Skeletal muscle tissue (tissue), 4 donors: Measurements from ENCODE around the gene TIAL1. TPM values are rescaled to one million over a fixed set of nuclear protein-coding genes. Genes with fewer than 3 reads are reported as not detected.
"Not testable (repeated sequence)": the region's sequence is repeated elsewhere in the genome, so short reads cannot be mapped to it uniquely, and the experiment has no call there.

Source experiments
- H3K27ac ChIP-seq: one replicate; pipeline ENCODE4 v1.7.0; 2013; ENCODE audit warnings: mild to moderate bottlenecking, low read depth, low read length, inconsistent platforms
- H3K27me3 ChIP-seq, 3 donors: one replicate each; pipeline ENCODE4 v1.7.0; 2013; ENCODE audit warnings: low read length in 3 of 3; ENCODE audit not compliant: control insufficient read depth in 3 of 3, insufficient read depth in 3 of 3
- H3K36me3 ChIP-seq, 3 donors: one replicate each; pipeline ENCODE4 v1.7.0; 2013; ENCODE audit warnings: low read length in 3 of 3; ENCODE audit not compliant: control insufficient read depth in 3 of 3, insufficient read depth in 3 of 3
- H3K4me1 ChIP-seq, 3 donors: one replicate each; pipeline ENCODE4 v1.7.0; 2013; ENCODE audit warnings: low read length in 3 of 3, mild to moderate bottlenecking in 3 of 3; ENCODE audit not compliant: control insufficient read depth in 3 of 3, insufficient read depth in 3 of 3
- H3K4me3 ChIP-seq, 3 donors: one replicate each; pipeline ENCODE4 v1.7.0; 2013; ENCODE audit warnings: low read length in 3 of 3
- H3K9ac ChIP-seq, 3 donors: one replicate each; pipeline ENCODE4 v1.7.0; 2013; ENCODE audit warnings: low read length in 3 of 3, mild to moderate bottlenecking in 3 of 3, moderate library complexity in 2 of 3, low read depth in 1 of 3
- H3K9me3 ChIP-seq, 3 donors: one replicate each; pipeline ENCODE4 v1.7.0; 2013; ENCODE audit warnings: low read length in 3 of 3; ENCODE audit not compliant: control insufficient read depth in 3 of 3
- total RNA-seq: library from RNA; depleted of rRNA; stranded (reverse); fragments of >200 nt; gene quantifications from one replicate; pipeline ENCODE4 v1.2.3, GENCODE V29; 2014
- donor health status: Osteomylitis.

TIAL1 gene
- total RNA-seq, 1 donor from 2014 or later: 39.1 TPM

GRCh38 chr10:119634219-119634544 lies 37.4 kb upstream of the TIAL1 start:
- Histone ChIP-seq H3K36me3 (no peaks in the 10 kb centered on the region), H3K27me3 (no peaks in the 10 kb centered on the region), H3K27ac (no peak overlapping the region), H3K9ac (no peak overlapping the region), H3K4me1 (no peaks in the 10 kb centered on the region), H3K9me3 (no peaks in the 10 kb centered on the region), H3K4me3 (no peak overlapping the region)

- Histone ChIP-seq H3K4me1 (no peaks in the 10 kb centered on the region), H3K9ac (no peak overlapping the region), H3K27me3 (no peaks in the 10 kb centered on the region), H3K4me3 (no peak overlapping the region), H3K27ac (no peak overlapping the region), H3K36me3 (no peaks in the 10 kb centered on the region), H3K9me3 (no peaks in the 10 kb centered on the region)
Measured at GRCh38 chr10:119633538-119634218, 36.9 kb upstream of the TIAL1 start.

DNA sequence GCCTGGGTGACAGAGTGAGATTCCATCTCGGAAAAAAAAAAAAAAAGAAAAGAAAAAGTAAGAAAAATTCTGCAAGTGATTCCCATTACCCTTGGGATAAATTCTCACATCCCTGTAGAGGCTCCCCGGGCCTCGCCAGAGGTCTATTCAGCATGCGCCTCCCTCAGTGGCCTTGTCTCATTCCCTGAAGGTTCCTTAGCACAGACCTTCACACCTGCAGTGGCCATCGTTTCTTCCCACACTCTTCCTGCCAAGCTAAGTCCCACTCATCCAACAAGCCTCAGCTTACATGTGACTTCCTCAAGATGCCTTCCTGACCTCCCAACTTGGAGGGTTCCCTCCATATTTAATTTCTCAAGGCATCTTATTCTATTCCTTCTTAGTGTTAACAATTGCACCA lies 33.5 kb upstream of the TIAL1 start:
- no peak overlapping the region for H3K4me3 ChIP-seq
- no peaks in the 10 kb centered on the region for H3K36me3 ChIP-seq
- H3K9me3 ChIP-seq: no peaks in the 10 kb centered on the region
- H3K9ac ChIP-seq: no peak overlapping the region
- H3K27ac ChIP-seq: no peak overlapping the region
- no peaks in the 10 kb centered on the region for H3K27me3 ChIP-seq
- H3K4me1 ChIP-seq: no peaks in the 10 kb centered on the region

DNA sequence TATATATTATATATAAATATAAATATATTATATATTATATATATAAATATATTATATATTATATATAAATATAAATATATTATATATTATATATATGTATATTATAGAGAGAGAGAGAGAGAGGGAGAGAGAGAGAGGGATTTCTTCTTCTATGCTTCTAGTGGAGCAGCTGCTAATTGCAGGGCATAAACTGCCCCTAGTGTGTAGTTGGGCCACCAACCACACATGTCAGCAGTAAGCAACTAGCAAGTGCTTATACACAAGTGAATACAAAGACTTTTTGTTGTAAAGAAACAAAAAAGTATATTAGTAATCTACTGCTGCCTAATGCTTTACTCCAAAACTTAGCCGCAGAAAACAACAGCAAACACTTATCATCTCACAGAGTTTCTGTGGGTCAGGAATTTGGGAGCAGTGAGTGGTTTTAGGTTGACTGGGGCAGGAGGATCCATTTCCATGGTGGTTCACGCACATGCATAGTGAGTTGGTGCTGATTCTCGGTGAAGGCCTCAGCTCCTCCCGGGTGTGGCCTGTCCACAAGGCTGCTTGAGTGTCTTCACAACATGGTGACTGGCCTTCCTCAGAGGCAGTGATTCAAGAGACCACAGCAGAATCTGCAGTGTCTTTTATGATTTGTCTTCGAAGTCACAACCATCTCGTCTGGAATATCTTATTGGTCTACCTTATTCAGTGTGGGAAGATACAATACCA lies 29.0 kb upstream of the TIAL1 start:
- Histone ChIP-seq H3K9ac (no peak overlapping the region), H3K27ac (no peak overlapping the region), H3K9me3 (no peaks in the 10 kb centered on the region), H3K36me3 (no peaks in the 10 kb centered on the region), H3K27me3 (no peaks in the 10 kb centered on the region), H3K4me3 (no peak overlapping the region), H3K4me1 (peaks cover 0 to 2% (median 0%) of the 10 kb centered on the region in 3 donors)

DNA sequence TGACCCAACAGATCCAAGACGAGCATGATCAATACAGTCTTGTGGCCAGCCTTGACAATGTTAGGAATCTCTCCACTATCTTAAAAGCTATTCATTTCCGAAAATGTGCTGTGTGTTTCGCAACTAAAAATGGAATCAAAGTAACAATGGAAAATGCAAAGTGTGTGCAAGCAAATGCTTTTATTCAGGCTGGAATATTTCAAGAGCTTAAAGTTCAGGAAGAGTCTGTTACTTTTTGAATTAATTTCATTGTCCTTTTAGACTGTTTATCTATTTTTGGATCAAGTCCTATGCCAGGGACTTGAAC lies 24.3 kb upstream of the TIAL1 start:
- no peak overlapping the region for H3K27ac ChIP-seq

GRCh38 chr10:119620241-119621077 lies 23.7 kb upstream of the TIAL1 start:
- no peak overlapping the region for H3K9ac ChIP-seq

More for the DNA sequence above, 24.3 kb upstream of the TIAL1 start:
- Histone ChIP-seq H3K9me3 (no peaks in the 10 kb centered on the region), H3K4me3 (no peak overlapping the region), H3K27me3 (no peaks in the 10 kb centered on the region), H3K9ac (no peak overlapping the region), H3K4me1 (peaks cover 17 to 23% (median 18%) of the 10 kb centered on the region in 3 donors), H3K36me3 (no peaks in the 10 kb centered on the region)

GRCh38 chr10:119619811-119620210 lies 23.0 kb upstream of the TIAL1 start:
- H3K36me3 ChIP-seq: not testable (repeated sequence)

More at GRCh38 chr10:119620241-119621077, 23.7 kb upstream of the TIAL1 start:
- no peaks in the 10 kb centered on the region for H3K27me3 ChIP-seq
- H3K27ac ChIP-seq: no peak overlapping the region
- H3K9me3 ChIP-seq: no peaks in the 10 kb centered on the region
- H3K36me3 ChIP-seq: no peaks in the 10 kb centered on the region
- H3K4me3 ChIP-seq: no peak overlapping the region
- H3K4me1 ChIP-seq: peaks cover 17 to 23% (median 18%) of the 10 kb centered on the region in 3 donors

GRCh38 chr10:119619215-119619614 lies 22.5 kb upstream of the TIAL1 start:
- Histone ChIP-seq H3K9ac (no peak overlapping the region), H3K36me3 (no peaks in the 10 kb centered on the region), H3K4me1 (peaks cover 17 to 23% (median 18%) of the 10 kb centered on the region in 3 donors), H3K4me3 (no peak overlapping the region), H3K27ac (peak overlapping the region; percentile 43), H3K27me3 (no peaks in the 10 kb centered on the region), H3K9me3 (no peaks in the 10 kb centered on the region)

More at GRCh38 chr10:119619811-119620210, 23.0 kb upstream of the TIAL1 start:
- not testable (repeated sequence) for H3K9ac ChIP-seq, H3K27ac ChIP-seq, H3K4me3 ChIP-seq, H3K9me3 ChIP-seq, H3K27me3 ChIP-seq
- peaks cover 17 to 23% (median 18%) of the 10 kb centered on the region in 3 donors for H3K4me1 ChIP-seq

DNA sequence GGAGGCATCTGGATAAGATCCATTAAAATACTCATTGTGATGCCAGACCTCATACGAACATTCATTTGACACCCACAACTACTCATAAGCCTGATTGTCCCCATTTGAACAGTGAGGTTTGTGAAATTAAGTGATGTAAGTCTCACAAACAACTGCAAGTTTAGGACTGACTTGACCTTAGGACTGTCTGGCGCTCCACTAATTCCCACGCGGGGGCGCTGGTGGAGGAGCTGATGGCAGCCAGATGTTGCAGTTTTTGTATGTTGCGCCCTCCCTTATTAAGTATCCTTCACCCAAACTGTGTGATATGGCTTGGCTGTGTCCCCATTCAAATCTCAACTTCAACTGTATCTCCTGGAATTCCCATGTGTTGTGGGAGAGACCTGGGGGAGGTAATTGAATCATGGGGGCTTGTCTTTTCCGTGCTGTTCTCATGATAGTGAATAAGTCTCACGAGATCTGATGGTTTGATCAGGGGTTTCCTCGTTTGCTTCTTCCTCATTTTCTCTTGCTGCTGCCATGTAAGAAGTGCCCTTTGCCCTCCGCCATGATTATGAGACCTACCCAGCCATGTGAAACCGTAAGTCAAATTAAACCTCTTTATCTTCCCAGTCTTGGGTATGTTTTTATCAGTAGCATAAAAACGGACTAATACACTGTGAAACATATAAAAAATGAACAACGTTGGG lies 20.3 kb upstream of the TIAL1 start:
- Histone ChIP-seq H3K27ac (no peak overlapping the region), H3K27me3 (no peaks in the 10 kb centered on the region), H3K36me3 (no peaks in the 10 kb centered on the region)

More for the DNA sequence above, 20.3 kb upstream of the TIAL1 start:
- H3K4me1 ChIP-seq: peaks cover 17 to 23% (median 18%) of the 10 kb centered on the region in 3 donors
- H3K9ac ChIP-seq: no peak overlapping the region
- H3K9me3 ChIP-seq: no peaks in the 10 kb centered on the region
- no peak overlapping the region for H3K4me3 ChIP-seq
